DMS 273 (cell line): ENCODE results near the gene DNASE1L2.
A peak's percentile ranks its signal among the peaks of the same experiment; 100 is the strongest.
"Not testable (repeated sequence)": the region's sequence is repeated elsewhere in the genome, so short reads cannot be mapped to it uniquely, and the experiment has no call there.

ENCODE experiments used
- DNase-seq: peaks from one replicate; lab custom pipeline; 2025; ENCODE audit not compliant: unreplicated experiment; lab: John Stamatoyannopoulos, UW

Gene DNASE1L2

GRCh38 chr16:2203119-2203688 lies 33.0 kb upstream of the DNASE1L2 start:
- not testable (repeated sequence) for DNase-seq

DNA sequence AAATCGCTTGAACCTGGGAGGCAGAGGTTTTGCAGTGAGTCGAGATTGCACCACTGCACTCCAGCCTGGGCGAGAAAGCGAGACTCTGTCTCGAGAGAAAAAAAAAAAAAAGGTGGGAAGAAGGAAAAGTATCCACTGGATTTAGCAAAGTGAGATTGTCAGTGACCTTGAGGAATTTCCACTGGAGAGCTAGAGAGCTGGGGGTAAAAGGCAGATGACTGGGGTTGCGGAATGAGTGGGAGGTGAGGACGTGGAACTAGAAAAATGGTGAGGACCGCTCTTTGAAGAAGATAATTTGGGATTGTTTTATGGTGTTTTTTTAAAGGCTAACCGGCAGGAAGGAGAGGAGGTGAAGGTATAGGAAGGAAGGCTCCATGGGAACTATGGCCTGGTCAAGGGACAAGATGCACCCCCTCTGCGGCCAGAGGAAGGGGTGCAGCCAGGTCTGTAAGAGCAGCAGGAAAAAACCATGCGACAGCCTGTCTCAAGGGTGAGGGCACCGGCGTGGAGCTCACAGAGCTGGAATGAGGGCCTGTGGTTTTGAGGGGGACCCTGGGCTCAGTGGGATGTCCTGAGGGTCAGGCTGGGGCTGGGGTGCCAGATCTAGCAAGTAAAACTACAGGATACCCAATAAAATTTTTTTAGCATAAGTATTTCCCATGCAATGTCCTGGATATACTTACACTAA lies 31.7 kb upstream of the DNASE1L2 start:
- no peak for DNase-seq

DNA sequence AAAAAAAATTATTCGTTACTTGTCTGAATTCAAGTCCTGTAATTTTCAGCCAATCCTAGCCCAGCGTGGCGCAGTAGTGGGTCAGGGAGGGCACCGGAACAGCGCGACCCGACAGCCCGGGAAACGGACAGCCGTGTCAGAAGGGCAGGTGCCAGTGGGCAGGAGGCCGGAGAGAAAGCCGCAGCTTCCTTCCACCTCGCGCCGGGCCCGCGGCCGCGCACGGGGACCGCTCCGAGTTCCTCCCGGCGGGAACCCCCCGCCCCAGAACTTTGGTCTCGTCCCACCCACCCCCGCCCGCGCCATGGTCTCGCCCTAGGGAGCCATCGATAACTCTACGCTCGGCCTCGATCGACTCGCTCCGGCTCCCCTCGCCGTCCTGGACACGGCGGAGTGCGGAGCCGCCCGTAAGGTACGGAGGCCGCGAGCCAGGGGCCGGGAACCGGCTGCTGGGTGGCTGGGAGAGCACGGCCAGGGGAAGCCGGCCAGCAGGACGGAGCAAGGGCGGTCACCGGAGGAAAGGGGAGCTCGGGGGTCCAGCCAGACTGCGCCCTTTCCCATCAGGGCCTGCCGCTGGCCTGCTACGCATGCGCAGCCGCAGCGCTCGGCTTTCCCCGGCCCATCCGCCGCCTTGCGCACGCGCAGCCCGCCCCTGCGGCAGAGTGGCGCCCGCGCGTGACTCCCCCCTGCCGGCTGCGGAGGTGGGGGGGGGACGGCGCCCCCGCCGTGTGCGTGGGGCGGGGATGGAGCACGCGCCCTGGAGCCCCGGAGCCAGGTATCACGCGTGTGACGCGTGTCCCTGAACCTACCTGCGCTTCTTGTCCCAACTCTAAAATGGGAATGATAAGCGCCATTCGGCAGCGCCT lies 30.9 kb upstream of the DNASE1L2 start, which contains the start of gene MLST8:
Gene MLST8, plus strand, starts transcription at position 351 of the 863 bp plus-strand sequence. CDS start 632 bp downstream, outside the sequence.
- DNase-seq, result peak; percentile 95

- peak; percentile 68 for DNase-seq
Observed at GRCh38 chr16:2205967-2206313, 30.3 kb upstream of the DNASE1L2 start.

- no peak for DNase-seq
Observed at GRCh38 chr16:2206420-2206779, 29.8 kb upstream of the DNASE1L2 start.

- DNase-seq, result no peak
Observed at GRCh38 chr16:2206780-2207433, 29.3 kb upstream of the DNASE1L2 start.

DNA sequence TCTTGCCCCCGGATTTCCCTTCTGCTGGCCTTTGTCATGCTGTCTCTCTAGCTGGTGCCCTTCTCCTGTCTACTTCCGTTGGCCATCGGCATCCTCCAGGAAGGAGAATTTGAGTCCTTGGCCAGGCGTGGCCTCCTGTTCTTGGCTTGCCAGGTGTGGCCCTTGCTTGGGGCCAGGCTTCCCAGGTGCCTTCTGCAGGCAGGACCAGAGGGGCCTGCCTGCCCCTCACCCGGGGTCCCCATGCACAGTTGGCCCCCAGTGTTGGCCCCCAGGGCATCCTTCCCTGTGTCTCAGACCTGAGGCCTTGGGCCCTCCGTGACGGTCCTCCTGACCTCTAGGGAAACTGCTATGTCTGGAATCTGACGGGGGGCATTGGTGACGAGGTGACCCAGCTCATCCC lies 28.4 kb upstream of the DNASE1L2 start:
- DNase-seq, result no peak

DNA sequence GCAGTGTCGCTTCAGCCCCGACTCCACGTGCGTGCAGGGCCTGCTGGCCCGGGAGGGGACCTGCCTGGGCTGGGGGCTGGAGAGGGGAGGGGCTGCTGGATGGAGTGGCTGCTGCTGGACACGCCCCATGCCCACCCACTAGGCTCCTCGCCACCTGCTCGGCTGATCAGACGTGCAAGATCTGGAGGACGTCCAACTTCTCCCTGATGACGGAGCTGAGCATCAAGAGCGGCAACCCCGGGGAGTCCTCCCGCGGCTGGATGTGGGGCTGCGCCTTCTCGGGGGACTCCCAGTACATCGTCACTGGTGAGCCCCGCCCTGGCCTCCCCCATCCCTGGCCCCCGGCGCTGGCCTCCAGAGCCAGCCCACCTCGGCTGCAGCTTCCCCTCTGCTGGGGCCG lies 27.9 kb upstream of the DNASE1L2 start:
- peak; percentile 52 for DNase-seq

DNA sequence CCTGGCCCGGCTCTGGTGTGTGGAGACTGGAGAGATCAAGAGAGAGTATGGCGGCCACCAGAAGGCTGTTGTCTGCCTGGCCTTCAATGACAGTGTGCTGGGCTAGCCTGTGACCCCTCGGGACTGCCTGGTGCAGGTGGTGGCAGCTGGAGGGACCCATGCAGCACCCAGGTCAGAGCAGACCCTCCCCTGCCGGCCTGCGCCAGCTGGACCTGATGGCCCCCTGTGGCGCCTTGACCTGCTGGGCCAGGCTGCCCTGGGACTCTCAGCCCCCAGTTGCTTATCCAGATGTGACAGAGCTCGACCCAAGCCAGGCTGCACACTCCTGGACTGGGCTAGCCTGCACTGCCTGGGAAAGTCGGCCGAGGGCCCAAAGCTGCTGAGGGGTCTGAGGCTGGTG lies 27.5 kb upstream of the DNASE1L2 start:
- no peak for DNase-seq

DNA sequence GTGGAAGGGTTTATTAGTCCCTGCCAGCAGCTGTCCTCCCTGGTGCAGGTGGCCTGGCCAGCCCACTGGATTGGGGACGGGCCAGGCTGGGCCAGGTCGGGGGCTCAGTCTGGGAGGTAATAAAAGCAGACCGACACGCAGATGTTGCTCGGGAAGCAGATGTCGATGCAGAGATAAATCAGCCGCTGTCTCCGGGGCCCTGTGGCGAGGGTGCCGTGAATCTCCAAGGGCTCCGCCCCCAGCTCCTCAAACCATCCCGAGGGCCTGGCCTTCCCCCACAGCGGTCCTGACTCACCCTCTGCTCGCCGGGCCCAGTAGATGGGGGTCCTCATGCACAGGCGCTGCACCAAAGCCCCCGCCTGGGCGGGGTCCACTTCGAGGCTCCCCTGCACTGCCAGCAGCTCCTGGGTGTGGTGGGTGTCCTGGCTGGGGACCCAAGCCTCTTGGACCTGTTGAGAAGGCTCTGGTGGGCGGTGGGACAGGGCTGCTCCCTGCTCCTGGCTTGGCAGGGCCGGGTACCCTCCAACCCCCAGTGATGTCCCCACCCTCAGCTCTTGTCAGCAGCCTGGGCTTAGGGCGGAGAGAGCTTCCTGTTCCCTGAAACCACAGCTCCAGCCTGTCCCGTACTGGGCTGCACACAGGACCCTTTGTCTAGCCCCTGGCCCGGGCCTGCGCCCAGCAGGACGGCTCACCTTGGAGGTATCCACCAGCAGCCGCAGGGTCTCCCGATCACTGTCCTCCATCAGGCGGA lies 26.8 kb upstream of the DNASE1L2 start:
- DNase-seq, result peak; percentile 68

DNA sequence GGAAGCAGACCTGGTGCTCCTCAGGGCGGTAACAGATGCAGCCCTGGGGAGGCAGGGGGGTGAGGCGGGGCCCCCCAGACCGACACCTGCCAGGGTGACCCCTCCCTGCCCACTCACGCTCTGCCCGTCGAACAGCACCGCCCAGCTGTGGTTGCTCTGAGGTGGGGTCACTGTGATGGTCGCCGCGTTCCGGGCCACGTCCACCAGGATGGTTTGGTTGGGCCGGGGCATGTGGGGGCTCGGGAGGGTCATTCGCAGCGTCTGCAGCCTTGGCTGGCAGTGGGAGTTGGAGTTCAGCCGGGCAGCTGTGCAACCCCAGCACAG lies 26.3 kb upstream of the DNASE1L2 start:
- no peak for DNase-seq

- DNase-seq, result no peak
Observed at GRCh38 chr16:2210386-2211365, 25.6 kb upstream of the DNASE1L2 start, which contains the start of gene BRICD5. BRICD5 (minus strand) TSS chr16:2210863; CDS start chr16:2210833, 30 bp downstream.

GRCh38 chr16:2211923-2212347 lies 24.3 kb upstream of the DNASE1L2 start:
- no peak for DNase-seq

- peak; percentile 51 for DNase-seq
Observed at GRCh38 chr16:2212362-2213324, 23.6 kb upstream of the DNASE1L2 start.

- peak; percentile 76 for DNase-seq
Observed at GRCh38 chr16:2213817-2214718, 22.2 kb upstream of the DNASE1L2 start.

GRCh38 chr16:2214719-2214968 lies 21.6 kb upstream of the DNASE1L2 start, which contains the start of gene PGP:
PGP (minus strand) TSS chr16:2214840; CDS start chr16:2214777, 63 bp downstream.
- no peak for DNase-seq

GRCh38 chr16:2216330-2216729 lies 19.9 kb upstream of the DNASE1L2 start:
- DNase-seq, result no peak
